ENCODE results near the gene PDILT. TPM values are rescaled to one million over a fixed set of nuclear protein-coding genes. Genes with fewer than 3 reads are reported as not detected.
A peak's percentile ranks its signal among the peaks of the same experiment; 100 is the strongest.
"Not testable (repeated sequence)": the region's sequence is repeated elsewhere in the genome, so short reads cannot be mapped to it uniquely, and the experiment has no call there.

PDILT gene
- total RNA-seq, 1 experiment from 2014 or later = not detected

GRCh38 chr16:20321671-20322070 lies 82.9 kb downstream of the PDILT start:
- DNase-seq = no peak
- Histone ChIP-seq H3K9me3 (ENCODE audit: control insufficient read depth, low read depth, low read length) (no peaks in the 10 kb centered on the region), H3K56ac (ENCODE audit: insufficient read length, low read depth, low read length) (no peak overlapping the region), H3K14ac (ENCODE audit: insufficient read depth, low read length) (no peak overlapping the region), H3T11ph (ENCODE audit: low read length) (no peak overlapping the region), H3K9ac (ENCODE audit: extremely low read depth, insufficient read length, low read length) (no peak overlapping the region), H3K4me2 (ENCODE audit: insufficient read depth, insufficient read length, low read length) (no peak overlapping the region), H3K18ac (ENCODE audit: insufficient read length, low read depth, low read length) (no peak overlapping the region), H2BK120ac (ENCODE audit: low read depth, low read length, poor library complexity, severe bottlenecking) (no peak overlapping the region), H2AK5ac (ENCODE audit: insufficient read length, low read length) (no peak overlapping the region), H2AFZ (ENCODE audit: low read length) (no peak overlapping the region), H3K79me1 (ENCODE audit: insufficient read depth, low read depth, low read length, poor library complexity, severe bottlenecking) (no peaks in the 10 kb centered on the region), H3K4me1 (ENCODE audit: insufficient read depth, low read length) (no peaks in the 10 kb centered on the region), H3K23me2 (ENCODE audit: insufficient read length, low read depth, low read length, poor library complexity, severe bottlenecking) (no peaks in the 10 kb centered on the region), H2BK15ac (ENCODE audit: low read depth, low read length) (no peak overlapping the region), H3K4ac (ENCODE audit: low read depth, low read length) (no peak overlapping the region), H4K20me1 (ENCODE audit: control insufficient read depth, insufficient read depth, insufficient read length) (peaks cover 3% of the 10 kb centered on the region), H3K23ac (ENCODE audit: insufficient read length, low read depth, low read length) (no peak overlapping the region), H3K27ac (ENCODE audit: insufficient read length, low read depth, low read length) (no peak overlapping the region), H4K8ac (replicated peaks; ENCODE audit: insufficient read length, low read depth, low read length) (no peak overlapping the region), H2BK5ac (ENCODE audit: insufficient read length, low read length) (no peak overlapping the region), H4K91ac (ENCODE audit: insufficient read length, low read depth, low read length) (no peak overlapping the region), H3K27me3 (ENCODE audit: insufficient read depth, low read length) (no peaks in the 10 kb centered on the region), H4K5ac (ENCODE audit: insufficient read length, low read depth, low read length) (no peak overlapping the region), H2BK20ac (ENCODE audit: low read depth, low read length, poor library complexity, severe bottlenecking) (no peak overlapping the region), H3K79me2 (ENCODE audit: insufficient read depth, low read length) (no peaks in the 10 kb centered on the region), H2BK12ac (ENCODE audit: insufficient read length, low read depth, low read length) (no peak overlapping the region)
- Mint-ChIP-seq H3K9me3 (no peaks in the 10 kb centered on the region; a peak in 1 of 5 replicates), H3K4me3 (no peak overlapping the region), H3K4me1 (peaks cover 0 to 3% of the 10 kb centered on the region in 2 experiments; a peak in 1 of 4 replicates), H3K27ac (peak overlapping the region in 1 of 3 experiments; percentile 57; a peak in 1 of 7 replicates), H3K27me3 (ENCODE audit: low read depth) (peaks cover 16% of the 10 kb centered on the region), H3K36me3 (ENCODE audit: insufficient read depth in 1 of 3, low read depth in 3 of 3) (no peaks in the 10 kb centered on the region)
- WGBS (ENCODE audit: extremely low coverage, insufficient read length, low lambda C conversion rate) = no CpG with 5 or more reads among the region's 1 CpG
- no peak for TF ChIP-seq CTCF (conservative IDR thresholded peaks at IDR 0.05)

- not testable (repeated sequence) for H3K27ac Mint-ChIP-seq
These were observed 83.5 kb downstream of the PDILT start for GRCh38 chr16:20321051-20321450.

More at GRCh38 chr16:20321051-20321450, 83.5 kb downstream of the PDILT start:
- not testable (repeated sequence) for H3K9me3 Mint-ChIP-seq; H4K20me1 ChIP-seq (ENCODE audit: control insufficient read depth, insufficient read depth, insufficient read length); H3K9me3 ChIP-seq (ENCODE audit: control insufficient read depth, low read depth, low read length); H3K4me1 Mint-ChIP-seq; H3K79me1 ChIP-seq (ENCODE audit: insufficient read depth, low read depth, low read length, poor library complexity, severe bottlenecking); H3K23ac ChIP-seq (ENCODE audit: insufficient read length, low read depth, low read length); H3K9ac ChIP-seq (ENCODE audit: extremely low read depth, insufficient read length, low read length); H2AK5ac ChIP-seq (ENCODE audit: insufficient read length, low read length); DNase-seq; H4K8ac ChIP-seq (replicated peaks; ENCODE audit: insufficient read length, low read depth, low read length); H3T11ph ChIP-seq (ENCODE audit: low read length); H3K4me1 ChIP-seq (ENCODE audit: insufficient read depth, low read length); H3K79me2 ChIP-seq (ENCODE audit: insufficient read depth, low read length); H4K91ac ChIP-seq (ENCODE audit: insufficient read length, low read depth, low read length); H3K27me3 ChIP-seq (ENCODE audit: insufficient read depth, low read length); H2BK5ac ChIP-seq (ENCODE audit: insufficient read length, low read length); H3K4me2 ChIP-seq (ENCODE audit: insufficient read depth, insufficient read length, low read length); H3K14ac ChIP-seq (ENCODE audit: insufficient read depth, low read length); H2BK15ac ChIP-seq (ENCODE audit: low read depth, low read length); H4K5ac ChIP-seq (ENCODE audit: insufficient read length, low read depth, low read length); H3K36me3 Mint-ChIP-seq (ENCODE audit: insufficient read depth in 1 of 3, low read depth in 3 of 3); H3K27ac ChIP-seq (ENCODE audit: insufficient read length, low read depth, low read length); H3K4ac ChIP-seq (ENCODE audit: low read depth, low read length); H2BK12ac ChIP-seq (ENCODE audit: insufficient read length, low read depth, low read length); H3K23me2 ChIP-seq (ENCODE audit: insufficient read length, low read depth, low read length, poor library complexity, severe bottlenecking); H2BK20ac ChIP-seq (ENCODE audit: low read depth, low read length, poor library complexity, severe bottlenecking); H2BK120ac ChIP-seq (ENCODE audit: low read depth, low read length, poor library complexity, severe bottlenecking); H3K18ac ChIP-seq (ENCODE audit: insufficient read length, low read depth, low read length); H3K4me3 Mint-ChIP-seq; H3K56ac ChIP-seq (ENCODE audit: insufficient read length, low read depth, low read length); H2AFZ ChIP-seq (ENCODE audit: low read length)
- peaks cover 17% of the 10 kb centered on the region for H3K27me3 Mint-ChIP-seq (ENCODE audit: low read depth)
- WGBS (ENCODE audit: extremely low coverage, insufficient read length, low lambda C conversion rate) = no CpG with 5 or more reads among the region's 2 CpGs

Data from H9 (cell line).